Measurements from ENCODE around the gene TCEA3. TPM values are rescaled to one million over a fixed set of nuclear protein-coding genes. Genes with fewer than 3 reads are reported as not detected.

The TCEA3 gene
- total and polyA plus RNA-seq, 2 of the 4 experiments (the other 2 are of a cell fraction), result 3.0 to 6.3 TPM

- Histone ChIP-seq H4K5ac (ENCODE audit: low read depth, low read length) (no peak overlapping the region), H4K8ac (ENCODE audit: low read depth in 2 of 2, low read length in 2 of 2) (peak overlapping the region in 1 of 2 experiments; percentile 96; a peak in 2 of 4 replicates), H2AK5ac (ENCODE audit: low read depth, low read length) (no peak overlapping the region; the same call in 1 of the 2 replicates), H3K27ac (ENCODE audit: insufficient read depth, low read length) (no peak overlapping the region), H3K18ac (ENCODE audit: low read depth, low read length) (no peak overlapping the region), H3K4ac (ENCODE audit: low read depth, low read length) (no peak overlapping the region), H3K4me3 (ENCODE audit: insufficient read depth, low read depth, low read length) (no peak overlapping the region), H3K56ac (ENCODE audit: extremely low read depth, insufficient read depth, low read length) (no peak overlapping the region), H2BK120ac (ENCODE audit: low read depth, low read length) (no peak overlapping the region), H3K36me3 (ENCODE audit: control insufficient read depth, insufficient read depth, low read length) (no peaks in the 10 kb centered on the region), H2BK15ac (ENCODE audit: low read depth, low read length) (no peak overlapping the region), H3K9me1 (ENCODE audit: insufficient read depth, low read length) (no peaks in the 10 kb centered on the region), H3K9me3 (ENCODE audit: control insufficient read depth, insufficient read depth, low read length) (no peaks in the 10 kb centered on the region), H2BK20ac (ENCODE audit: low read depth, low read length) (no peak overlapping the region), H3K23ac (ENCODE audit: low read depth, low read length) (no peak overlapping the region), H2BK5ac (ENCODE audit: low read depth, low read length, poor library complexity, severe bottlenecking) (no peak overlapping the region), H3K27me3 (ENCODE audit: control insufficient read depth, insufficient read depth, low read length) (no peaks in the 10 kb centered on the region), H3K4me2 (ENCODE audit: low read depth, low read length) (no peak overlapping the region), H3K79me1 (ENCODE audit: low read depth in 1 of 2, low read length in 2 of 2) (no peaks in the 10 kb centered on the region), H4K91ac (ENCODE audit: insufficient read depth, low read depth, low read length) (no peak overlapping the region), H3K4me1 (ENCODE audit: control insufficient read depth, insufficient read depth, low read length) (no peaks in the 10 kb centered on the region; the same call in 1 of the 2 replicates), H3K9ac (ENCODE audit: low read depth, low read length) (no peak overlapping the region), H2AK9ac (replicated peaks; ENCODE audit: low read depth, low read length, poor library complexity) (peak overlapping the region; percentile 89), H3K14ac (replicated peaks; ENCODE audit: low read depth, low read length) (no peak overlapping the region), H4K20me1 (ENCODE audit: insufficient read depth, low read length) (peaks cover 24% of the 10 kb centered on the region), H2AFZ (replicated peaks; ENCODE audit: low read length, poor library complexity) (no peak overlapping the region)
- no TSS peak for BruUV-seq (replicated peaks)
- in situ Hi-C loops (cut with MboI; ENCODE audit: low sequenced_read_pairs), result no loop called here
- TF ChIP-seq MAZ (IDR thresholded peaks at IDR 0.05; ENCODE audit: borderline replicate concordance, low read depth, low read length) (no peak), CTCF (conservative IDR thresholded peaks at IDR 0.05; ENCODE audit: low read depth, low read length) (no peak), MXI1 (IDR thresholded peaks at IDR 0.05; ENCODE audit: borderline replicate concordance, low read depth, low read length) (no peak), BHLHE40 (IDR thresholded peaks at IDR 0.05; ENCODE audit: low read depth, low read length) (no peak), CEBPB (IDR thresholded peaks at IDR 0.05; ENCODE audit: low read depth, low read length) (no peak)
- POLR2A ChIA-PET (ENCODE audit: unreplicated experiment), result no interaction called here
- DNase-seq, result no peak
- CTCF ChIA-PET, result interaction anchor here (0.9 kb wide), 1 partner anchor 8 kb away, joined by 6 read pairs; no protein-coding TSS in a partner anchor
- ATAC-seq (ENCODE audit: low read depth), result no peak
- intact Hi-C loops (cut with micrococcal nuclease), result no loop called here
- 100% methylated on average over 11 of the region's 14 CpGs; no CpG with 5 or more reads in 1 of the 2 experiments for WGBS, 2 experiments (ENCODE audit: extremely low coverage in 2 of 2, insufficient read length in 1 of 2)
- dilution Hi-C loops (cut with HindIII; ENCODE audit: low sequenced_read_pairs, unreplicated experiment), result no loop called here
Observed at GRCh38 chr1:23345920-23346319, 78.6 kb downstream of the TCEA3 start.

All from IMR-90 (cell line).